ENCODE measurements around the gene DEGS1. TPM values are rescaled to one million over a fixed set of nuclear protein-coding genes. Genes with fewer than 3 reads are reported as not detected.

The DEGS1 gene
- total RNA-seq, 1 experiment from 2014 or later, result 151 TPM

- DNase-seq (ENCODE audit: low spot score), result peak; percentile 33
Observed at GRCh38 chr1:224213438-224214119, 30.5 kb downstream of the DEGS1 start.

- DNase-seq (ENCODE audit: low spot score), result no peak
Observed at GRCh38 chr1:224216382-224216781, 33.3 kb downstream of the DEGS1 start.

- DNase-seq (ENCODE audit: low spot score), result no peak
Observed at GRCh38 chr1:224217655-224218623, 34.9 kb downstream of the DEGS1 start.

GRCh38 chr1:224219011-224219611 is 36.1 kb downstream of the DEGS1 start:
- DNase-seq (ENCODE audit: low spot score), result no peak

GRCh38 chr1:224219612-224220059 is 36.6 kb downstream of the DEGS1 start:
- DNase-seq (ENCODE audit: low spot score), result no peak

- DNase-seq (ENCODE audit: low spot score), result peak; percentile 89
Observed at GRCh38 chr1:224223819-224224714, 41.0 kb downstream of the DEGS1 start.

GRCh38 chr1:224226849-224227502 is 43.9 kb downstream of the DEGS1 start:
- DNase-seq (ENCODE audit: low spot score), result no peak

GRCh38 chr1:224234017-224234416 is 51.0 kb downstream of the DEGS1 start:
- no peak for DNase-seq (ENCODE audit: low spot score)

GRCh38 chr1:224235813-224236493 is 52.9 kb downstream of the DEGS1 start:
- no peak for DNase-seq (ENCODE audit: low spot score)

- DNase-seq (ENCODE audit: low spot score), result no peak
Observed at GRCh38 chr1:224237119-224237881, 54.3 kb downstream of the DEGS1 start.

GRCh38 chr1:224238212-224238611 is 55.2 kb downstream of the DEGS1 start:
- no peak for DNase-seq (ENCODE audit: low spot score)

GRCh38 chr1:224238756-224239155 is 55.7 kb downstream of the DEGS1 start:
- DNase-seq (ENCODE audit: low spot score), result no peak

Other genes starting within 250 kb of the DEGS1 start
- 45.2 and 46.7 TPM in 2 replicates for gene FBXO28, start 69.1 kb upstream of the DEGS1 start, total RNA-seq (2014; rRNA removed; shearing (Covaris generic))
- 45.0 and 74.6 TPM in 2 replicates for gene NVL, start 146.9 kb downstream of the DEGS1 start, total RNA-seq (2014; rRNA removed; shearing (Covaris generic))
- 120 TPM in 2 replicates for gene CNIH4, start 173.6 kb downstream of the DEGS1 start, total RNA-seq (2014; rRNA removed; shearing (Covaris generic))